GM21717 (cell line): ENCODE measurements around the gene PRSS12.
A peak's percentile ranks its signal among the peaks of the same experiment; 100 is the strongest.
"Not testable (repeated sequence)": the region's sequence is repeated elsewhere in the genome, so short reads cannot be mapped to it uniquely, and the experiment has no call there.

Experiments used
- ATAC-seq: cut with Tn5 transposase; IDR thresholded peaks from one replicate; pipeline ENCODE4 v1.9.1; 2021; ENCODE audit warnings: mild to moderate bottlenecking, moderate library complexity; ENCODE audit not compliant: unreplicated experiment

The PRSS12 gene, protein sequence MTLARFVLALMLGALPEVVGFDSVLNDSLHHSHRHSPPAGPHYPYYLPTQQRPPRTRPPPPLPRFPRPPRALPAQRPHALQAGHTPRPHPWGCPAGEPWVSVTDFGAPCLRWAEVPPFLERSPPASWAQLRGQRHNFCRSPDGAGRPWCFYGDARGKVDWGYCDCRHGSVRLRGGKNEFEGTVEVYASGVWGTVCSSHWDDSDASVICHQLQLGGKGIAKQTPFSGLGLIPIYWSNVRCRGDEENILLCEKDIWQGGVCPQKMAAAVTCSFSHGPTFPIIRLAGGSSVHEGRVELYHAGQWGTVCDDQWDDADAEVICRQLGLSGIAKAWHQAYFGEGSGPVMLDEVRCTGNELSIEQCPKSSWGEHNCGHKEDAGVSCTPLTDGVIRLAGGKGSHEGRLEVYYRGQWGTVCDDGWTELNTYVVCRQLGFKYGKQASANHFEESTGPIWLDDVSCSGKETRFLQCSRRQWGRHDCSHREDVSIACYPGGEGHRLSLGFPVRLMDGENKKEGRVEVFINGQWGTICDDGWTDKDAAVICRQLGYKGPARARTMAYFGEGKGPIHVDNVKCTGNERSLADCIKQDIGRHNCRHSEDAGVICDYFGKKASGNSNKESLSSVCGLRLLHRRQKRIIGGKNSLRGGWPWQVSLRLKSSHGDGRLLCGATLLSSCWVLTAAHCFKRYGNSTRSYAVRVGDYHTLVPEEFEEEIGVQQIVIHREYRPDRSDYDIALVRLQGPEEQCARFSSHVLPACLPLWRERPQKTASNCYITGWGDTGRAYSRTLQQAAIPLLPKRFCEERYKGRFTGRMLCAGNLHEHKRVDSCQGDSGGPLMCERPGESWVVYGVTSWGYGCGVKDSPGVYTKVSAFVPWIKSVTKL

DNA sequence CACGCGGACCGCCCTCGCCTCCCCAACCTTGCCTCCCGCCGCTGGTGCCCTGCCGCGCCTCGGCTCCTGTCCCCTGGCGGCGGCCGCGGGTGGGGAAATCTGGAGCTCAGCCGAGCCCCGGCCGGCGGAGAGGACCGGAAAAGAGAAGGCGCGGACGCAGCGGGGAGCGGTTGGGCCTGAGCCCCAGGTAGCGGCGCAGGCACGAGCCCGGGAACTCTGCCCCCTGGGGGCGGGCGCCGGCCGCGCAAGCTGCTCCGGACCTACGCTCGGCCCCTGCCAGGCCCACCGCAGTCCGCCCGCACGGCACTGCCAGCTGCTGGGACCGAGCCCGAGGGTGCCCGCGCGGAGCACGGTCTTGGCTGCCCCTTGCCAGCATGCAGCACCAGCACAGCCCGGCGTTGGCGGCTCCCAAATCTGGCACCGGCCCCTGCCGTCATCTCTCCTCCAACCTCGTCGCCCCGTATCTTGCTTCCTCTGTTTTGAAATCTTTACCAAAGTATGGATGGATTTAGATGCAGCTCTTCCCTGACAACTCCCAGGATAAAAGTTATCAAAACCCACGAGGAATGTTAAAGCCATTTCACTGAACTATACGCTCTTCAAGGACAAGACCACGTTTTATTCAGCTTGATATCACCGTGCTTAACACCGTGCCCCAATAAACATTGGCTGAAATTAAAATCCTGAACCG lies at the start of gene PRSS12:
PRSS12 (minus strand) TSS at position 161 of the 691 bp plus-strand sequence. CDS start 283 bp downstream, outside the sequence.
- peak; percentile 97 for ATAC-seq

DNA sequence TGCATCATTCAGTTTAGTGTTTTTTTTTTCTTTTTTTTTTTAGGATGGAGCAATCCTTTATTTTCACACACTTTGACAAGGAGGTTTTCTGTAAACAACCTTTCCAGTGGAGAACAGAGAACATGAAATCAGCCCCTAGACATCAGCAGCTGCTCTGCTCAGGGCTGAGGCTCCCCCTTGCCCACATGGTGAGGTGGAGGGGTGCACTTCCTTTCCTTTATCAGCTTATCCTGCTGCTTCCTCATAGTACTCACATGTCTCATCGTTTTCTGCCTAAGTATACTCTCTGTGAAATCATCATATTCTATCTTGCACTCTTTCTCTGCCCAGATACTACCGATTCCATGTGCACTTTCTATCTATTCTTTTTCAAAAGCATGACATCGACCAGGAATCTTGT lies 47.6 kb upstream of the PRSS12 start:
- no peak for ATAC-seq

DNA sequence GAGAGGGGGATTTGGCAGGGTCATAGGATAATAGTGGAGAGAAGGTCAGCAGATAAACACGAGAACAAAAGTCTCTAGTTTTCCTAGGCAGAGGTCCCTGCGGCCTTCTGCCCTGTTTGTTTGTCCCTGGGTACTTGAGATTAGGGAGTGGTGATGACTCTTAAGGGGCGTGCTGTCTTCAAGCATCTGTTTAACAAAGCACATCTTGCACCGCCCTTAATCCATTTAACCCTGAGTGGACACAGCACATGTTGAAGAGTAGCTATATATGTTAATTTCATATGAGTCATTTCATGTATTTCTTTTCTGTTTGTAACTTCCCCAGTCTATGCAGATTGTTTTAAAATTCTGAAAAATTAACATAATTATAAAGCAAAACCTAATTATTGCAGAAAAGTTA lies 47.1 kb upstream of the PRSS12 start:
- ATAC-seq = not testable (repeated sequence)

DNA sequence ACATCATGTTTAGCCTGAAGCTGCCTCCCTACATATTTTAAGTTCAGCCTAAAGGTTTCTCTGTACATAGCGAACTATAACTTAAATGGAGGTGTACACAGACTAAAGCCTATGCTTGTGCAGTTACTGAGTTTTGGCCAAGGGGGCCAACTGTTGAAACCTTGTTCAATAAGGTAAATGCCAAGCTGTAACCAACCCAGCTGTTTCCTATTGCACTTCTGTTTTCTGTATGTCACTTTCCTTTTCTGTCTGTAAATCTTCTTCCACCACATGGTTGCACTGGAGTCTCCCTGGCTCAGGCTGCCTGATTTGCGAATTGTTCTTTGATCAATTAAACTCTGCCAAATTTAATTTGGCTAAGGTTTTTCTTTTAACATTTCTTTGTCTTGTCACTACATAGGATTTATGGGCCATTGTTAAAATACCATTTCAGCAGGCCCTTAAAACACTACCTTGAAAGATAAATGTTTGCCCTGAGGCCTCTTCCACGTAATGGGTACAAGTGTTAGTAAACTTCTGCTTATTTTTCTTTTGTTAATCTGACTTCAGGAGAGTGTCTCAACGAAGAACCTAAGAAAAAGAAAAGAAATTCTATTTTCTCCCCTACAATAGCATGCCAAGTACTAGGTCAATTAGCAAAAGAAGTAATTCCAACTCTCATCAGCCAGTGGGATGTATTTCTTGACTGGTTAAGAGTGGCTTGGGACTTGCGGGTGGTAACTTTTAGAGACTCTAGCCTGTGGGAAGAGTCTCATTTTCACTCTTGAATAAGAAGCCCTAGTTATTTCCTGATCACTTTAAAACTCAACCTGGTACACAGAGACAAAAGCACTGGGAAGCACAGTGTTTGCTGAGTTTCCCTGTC lies 45.7 kb upstream of the PRSS12 start:
- ATAC-seq = peak; percentile 93

DNA sequence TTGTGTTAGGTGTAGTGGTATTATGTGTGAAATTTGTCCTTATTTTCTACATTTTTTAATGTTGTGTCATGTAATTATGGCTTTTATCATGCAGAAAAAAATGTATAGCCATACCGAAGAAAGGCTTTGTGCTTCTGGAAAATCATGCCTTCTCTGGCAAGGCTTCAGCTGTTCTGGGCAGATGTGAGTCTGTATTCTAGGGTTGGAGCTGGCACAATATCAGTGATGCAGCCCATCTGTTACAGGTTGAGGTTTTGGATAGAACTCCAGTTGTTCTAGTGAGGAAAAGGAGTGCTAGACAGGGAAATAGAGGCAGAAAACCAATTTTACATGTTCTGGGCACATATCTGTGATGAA lies 44.8 kb upstream of the PRSS12 start:
- ATAC-seq = no peak

DNA sequence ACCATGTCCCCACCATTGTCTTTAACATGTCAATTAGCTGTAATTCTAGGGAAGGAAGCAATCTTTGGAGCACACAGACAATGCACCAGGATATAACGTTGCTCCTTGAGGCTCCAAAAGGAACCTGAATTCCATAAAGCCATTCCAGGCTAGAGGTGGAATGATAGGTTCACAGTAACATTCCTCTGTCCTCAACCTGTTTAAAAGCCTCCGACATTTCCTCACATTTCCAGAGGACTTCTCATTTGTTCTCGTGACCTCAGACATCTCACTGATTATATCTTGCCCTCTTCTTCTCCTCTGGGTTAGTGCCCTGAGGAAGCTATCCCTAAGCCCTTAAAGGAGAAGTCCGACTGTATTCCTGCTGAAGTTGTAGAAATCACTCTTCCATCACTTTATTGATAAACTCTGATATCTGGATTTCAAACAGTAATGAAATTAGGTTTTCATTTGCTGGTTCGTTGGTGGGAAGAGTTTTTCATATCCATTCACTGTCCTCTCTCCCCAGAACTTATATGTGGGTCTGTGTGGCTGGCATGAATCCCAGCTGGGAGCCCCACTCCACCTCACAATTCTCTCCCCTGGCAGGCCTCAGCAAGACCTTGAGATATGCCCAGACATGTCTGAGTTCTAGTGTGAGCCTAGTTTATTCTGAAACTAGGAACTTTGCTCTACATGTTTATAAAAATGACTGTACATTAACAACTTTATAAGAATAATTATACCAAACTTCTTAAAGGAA lies 44.2 kb upstream of the PRSS12 start:
- no peak for ATAC-seq

DNA sequence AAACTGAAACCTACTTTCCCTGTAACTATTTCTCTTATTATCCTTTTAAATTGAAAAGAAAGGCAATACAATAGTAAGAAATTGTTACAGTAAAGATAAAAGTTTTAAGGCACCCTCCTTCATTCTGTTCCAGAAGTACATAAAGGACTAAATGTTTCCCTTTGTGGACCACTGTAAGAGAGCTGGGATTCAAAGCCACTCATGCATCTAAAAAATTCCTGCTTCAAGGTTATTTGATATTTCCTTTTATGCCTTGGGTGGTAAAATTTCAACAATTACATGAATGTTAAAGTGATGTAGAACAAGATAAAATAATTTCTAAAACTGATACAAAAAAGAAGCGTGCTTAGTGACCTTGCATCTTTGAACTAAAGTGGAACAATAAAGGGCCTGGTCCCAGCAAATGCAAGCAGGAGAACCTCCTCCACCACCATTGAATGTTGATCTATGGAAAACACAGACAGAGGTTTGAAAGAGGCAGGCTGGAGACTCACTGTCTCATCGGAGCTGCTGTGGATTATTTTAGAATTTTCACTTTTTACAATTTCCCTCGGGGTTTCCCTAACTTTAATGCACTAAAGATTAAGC lies 42.3 kb upstream of the PRSS12 start:
- ATAC-seq = no peak

DNA sequence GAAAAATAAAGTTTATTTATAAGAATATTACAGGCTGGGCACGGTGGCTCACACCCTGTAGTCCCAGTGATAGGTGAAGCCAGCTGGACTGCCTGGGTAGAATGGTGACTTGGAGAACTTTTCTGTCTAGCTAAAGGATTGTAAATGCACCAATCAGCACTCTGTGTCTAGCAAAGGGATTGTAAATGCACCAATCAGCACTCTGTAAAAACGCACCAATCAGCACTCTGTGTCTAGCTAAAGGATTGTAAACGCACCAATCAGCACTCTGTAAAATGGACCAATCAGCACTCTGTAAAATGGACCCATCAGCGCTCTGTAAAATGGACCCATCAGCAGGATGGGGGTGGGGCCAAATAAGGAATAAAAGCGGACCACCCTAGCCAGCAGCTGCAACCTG lies 39.7 kb upstream of the PRSS12 start:
- ATAC-seq = not testable (repeated sequence)

DNA sequence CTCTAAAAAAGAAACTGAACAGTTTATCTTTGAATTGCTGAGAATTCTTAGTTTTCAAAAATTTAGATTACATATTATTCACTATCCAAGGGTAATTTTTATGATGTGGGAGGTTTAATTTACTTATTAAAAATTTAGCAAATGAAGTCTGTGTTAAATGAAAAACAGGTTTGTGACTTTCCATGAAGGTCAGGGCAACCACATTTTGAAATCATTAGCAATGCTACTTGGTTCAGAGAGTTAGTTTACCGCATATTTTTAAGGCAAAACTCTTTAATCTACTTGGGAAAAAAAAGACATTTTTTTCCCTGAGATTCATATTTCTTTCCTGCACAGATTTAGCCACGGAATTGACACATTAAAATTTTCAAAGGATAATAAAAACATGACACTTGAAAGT lies 37.3 kb upstream of the PRSS12 start:
- ATAC-seq = no peak

DNA sequence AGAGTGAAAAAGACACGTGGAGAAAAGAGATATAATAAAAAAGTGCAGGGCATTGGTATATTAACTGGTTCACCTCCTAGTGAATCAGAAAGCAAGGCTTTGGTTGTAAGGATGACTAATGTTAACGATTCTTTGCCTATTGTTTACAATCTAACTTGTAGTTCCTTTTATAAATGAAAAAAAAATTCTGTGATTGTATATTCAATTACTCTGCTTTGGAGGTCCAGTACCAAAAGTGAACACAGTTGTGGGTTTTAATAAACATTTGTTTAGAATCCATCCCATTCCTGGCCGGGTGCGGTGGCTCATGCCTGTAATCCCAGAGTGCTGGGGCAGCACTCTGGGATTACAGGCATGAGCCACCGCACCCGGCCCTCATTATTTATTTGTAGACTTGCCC lies 36.9 kb upstream of the PRSS12 start:
- ATAC-seq = no peak

DNA sequence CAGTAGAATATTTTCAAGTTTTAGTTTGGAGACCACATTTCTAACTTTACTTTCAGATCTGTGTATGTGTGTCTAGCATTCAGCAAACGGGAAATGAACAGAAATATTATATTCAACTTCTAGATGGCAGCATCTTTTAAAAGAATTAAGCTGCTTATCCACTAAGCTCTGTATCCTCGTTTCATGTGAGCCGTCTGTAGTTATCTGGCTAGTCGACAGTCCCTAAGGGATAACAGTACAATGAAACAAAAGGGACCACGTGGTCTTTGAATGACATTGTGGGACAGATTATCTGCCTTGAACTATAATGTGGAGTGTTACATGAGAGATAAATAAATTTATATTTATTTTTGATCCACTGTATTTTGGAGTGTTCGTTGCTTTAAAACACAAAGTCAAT lies 35.8 kb upstream of the PRSS12 start:
- no peak for ATAC-seq

DNA sequence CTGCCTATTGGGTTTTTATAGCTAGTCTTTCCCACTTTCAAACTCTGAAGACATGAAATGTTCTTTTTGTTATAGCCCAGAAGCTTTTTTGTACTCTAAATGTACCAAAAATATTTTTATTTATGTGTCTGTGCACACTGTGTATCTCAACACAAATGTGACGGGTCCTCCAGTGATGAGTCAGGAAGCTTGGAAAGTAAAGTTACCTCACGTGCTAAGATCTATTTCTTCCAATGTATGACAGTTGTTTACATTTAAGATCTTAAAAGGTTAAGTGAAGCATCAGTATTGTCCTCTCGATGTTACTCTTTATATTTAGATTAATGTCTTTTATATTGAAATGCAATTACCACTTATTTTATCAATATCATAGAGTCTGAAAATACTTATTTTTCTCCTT lies 29.1 kb upstream of the PRSS12 start:
- ATAC-seq = no peak

DNA sequence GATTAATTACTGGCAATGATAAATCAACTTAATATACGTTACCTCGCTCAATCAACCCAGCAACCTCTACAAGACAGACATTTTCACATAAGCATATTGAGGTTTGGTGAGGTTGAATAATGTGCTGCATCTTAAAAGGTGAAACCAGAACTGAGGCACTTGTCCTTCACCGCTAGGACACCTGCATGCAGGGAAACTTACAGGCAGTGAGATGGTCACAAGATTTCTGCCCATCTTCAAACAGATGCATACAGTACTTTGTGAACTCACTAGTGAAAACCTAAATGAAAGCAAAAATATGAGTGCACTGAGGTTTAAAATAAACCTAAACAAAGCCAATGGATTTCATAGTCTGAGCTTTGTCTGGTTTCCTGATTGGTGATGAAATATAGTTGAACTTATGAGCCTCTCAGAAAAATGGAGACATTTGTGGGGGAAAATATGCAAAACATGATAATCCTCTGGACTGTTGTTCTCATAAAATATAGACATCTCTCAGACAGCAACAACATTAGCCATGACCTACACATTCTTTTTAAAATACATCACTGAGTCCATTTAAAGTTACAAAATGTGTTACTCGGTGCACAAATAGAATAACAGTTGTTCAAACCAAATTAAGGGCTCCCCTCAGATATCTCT lies 20.9 kb upstream of the PRSS12 start:
- ATAC-seq = no peak

DNA sequence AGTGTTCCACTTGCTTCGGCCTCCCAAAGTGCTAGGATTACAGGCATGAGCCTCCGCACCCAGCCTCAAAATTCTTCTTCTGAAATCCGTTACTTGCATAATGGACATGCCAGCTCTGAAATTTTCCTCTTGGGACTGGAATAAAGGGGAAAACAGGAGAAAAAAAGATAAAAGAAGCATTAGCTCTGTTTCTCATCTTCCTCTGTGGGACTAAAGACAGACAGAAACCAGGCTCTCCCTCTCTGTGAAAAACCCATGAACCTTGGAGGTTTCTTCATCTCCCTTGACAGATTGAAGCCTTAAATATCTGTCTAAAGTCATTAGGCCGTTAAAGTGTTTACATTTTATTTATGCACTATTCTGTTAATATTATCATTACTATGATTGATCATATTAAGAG lies 19.4 kb upstream of the PRSS12 start:
- no peak for ATAC-seq

DNA sequence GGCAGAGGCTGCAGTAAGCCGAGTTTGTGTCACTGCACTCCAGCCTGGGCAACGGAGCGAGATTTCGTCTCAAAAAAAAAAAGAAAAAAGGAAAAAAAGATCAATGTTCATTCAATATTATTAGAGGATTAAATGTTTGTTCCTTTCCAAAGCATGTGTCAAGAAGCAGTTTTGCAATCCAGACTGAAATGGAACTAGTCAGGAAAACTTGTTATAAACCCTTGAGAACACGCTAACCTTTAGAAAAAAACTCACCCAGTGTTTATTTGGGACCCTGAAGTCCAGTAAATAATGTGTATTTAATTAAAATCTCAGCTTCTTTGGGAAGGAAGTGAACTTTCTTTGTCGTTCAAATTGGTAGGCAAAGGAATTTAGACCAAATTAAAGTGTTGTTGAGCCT lies 16.4 kb upstream of the PRSS12 start:
- ATAC-seq = no peak

DNA sequence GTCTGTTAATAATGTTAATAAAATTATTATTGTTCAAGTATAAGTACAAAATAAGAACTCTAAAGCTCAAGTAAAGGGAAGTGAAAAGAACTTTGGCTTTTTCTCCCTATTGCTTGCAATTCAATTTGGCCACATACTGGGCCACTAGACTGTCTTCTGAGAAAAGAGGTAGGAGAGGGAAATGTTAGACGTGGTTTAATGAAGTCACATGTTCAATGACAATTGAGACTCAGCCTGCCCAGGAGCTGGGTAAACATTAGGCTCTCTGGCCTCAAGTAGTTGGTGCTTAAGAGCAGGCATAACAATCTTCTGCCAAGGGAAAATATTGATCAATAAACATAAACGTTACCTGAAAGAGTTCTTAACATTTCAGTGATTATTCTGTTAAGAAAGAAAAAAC lies 15.1 kb upstream of the PRSS12 start:
- no peak for ATAC-seq

DNA sequence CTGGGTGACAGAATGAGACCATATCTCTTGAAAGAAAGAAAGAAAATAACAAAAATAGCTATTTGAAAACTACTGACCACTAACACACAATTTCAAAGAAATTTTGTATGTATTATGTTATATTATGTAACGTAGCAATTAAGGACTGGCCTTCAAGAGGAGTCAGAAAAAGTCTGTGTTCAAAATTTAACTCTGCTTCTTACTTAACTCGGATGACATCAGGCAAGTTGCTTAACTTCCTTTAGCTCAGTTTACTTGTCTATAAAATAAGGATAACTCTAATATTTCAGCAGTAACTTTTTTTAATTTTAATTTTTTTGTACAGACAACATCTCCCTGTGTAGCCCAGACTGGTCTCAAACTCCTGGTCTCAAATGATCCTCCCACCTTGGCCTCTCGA lies 14.6 kb upstream of the PRSS12 start:
- no peak for ATAC-seq

DNA sequence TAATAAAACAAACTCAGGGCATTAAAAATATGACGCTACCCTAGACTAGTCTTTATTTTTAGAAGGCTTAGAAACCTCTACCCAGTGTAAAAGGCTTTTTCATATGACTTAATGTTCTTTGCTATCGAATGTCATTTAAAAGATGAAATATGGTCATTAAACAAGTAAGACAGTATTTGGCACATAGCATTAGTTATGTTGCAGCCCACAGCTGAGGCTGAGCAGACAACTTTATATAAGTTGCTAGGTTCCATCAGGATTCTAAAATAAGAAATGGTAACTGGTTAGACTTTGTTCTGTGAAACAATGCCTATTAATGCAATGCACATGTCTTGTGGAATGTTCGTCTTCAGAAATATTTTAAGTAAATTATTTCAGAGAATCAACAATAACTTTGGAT lies 10.4 kb upstream of the PRSS12 start:
- no peak for ATAC-seq

DNA sequence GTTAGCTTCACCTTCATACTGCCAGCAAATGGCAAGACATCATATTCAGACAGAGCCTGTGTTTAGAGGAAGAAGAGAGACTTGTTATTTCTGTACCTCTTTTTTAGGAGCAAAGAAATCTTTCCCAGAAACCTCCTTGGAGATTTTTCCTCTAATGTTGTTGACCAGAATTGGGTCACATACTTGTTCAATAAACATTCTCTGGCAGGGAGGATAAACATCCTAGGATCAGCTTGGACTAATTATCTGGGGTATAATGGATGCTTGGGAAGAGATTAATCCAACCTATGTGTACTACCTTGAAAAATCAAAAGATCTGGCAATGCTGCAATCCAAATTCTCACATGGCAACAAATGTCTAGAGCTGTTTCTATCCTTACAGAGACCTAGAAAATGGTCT lies 8.4 kb upstream of the PRSS12 start:
- no peak for ATAC-seq
